Hepatocyte (in vitro differentiated cells): ENCODE data around the gene PLA2G5. TPM values are rescaled to one million over a fixed set of nuclear protein-coding genes. Genes with fewer than 3 reads are reported as not detected.
A peak's percentile ranks its signal among the peaks of the same experiment; 100 is the strongest.

Experiments used
- DNase-seq: peaks from one replicate; pipeline ENCODE4 v3.0.0-alpha.2; 2016; ENCODE audit warnings: low spot score
- H2AFZ ChIP-seq: fragments of 200-600 bp; sonication (generic); 2 replicates; pipeline ENCODE4 v1.6.0; 2016; ENCODE audit warnings: antibody characterized with exemption, mild to moderate bottlenecking
- H3K27ac ChIP-seq: fragments of 200-600 bp; sonication (generic); 2 replicates; pipeline ENCODE4 v1.5.1; 2016; ENCODE audit warnings: mild to moderate bottlenecking
- H3K27me3 ChIP-seq: fragments of 200-600 bp; sonication (generic); 2 replicates; pipeline ENCODE4 v1.6.1; 2016
- H3K36me3 ChIP-seq: fragments of 200-600 bp; sonication (generic); replicated peaks from 2 replicates; pipeline ENCODE4 v1.5.1; 2016; ENCODE audit warnings: low read depth; ENCODE audit not compliant: insufficient read depth
- H3K4me1 ChIP-seq: fragments of 200-600 bp; sonication (generic); 2 replicates; pipeline ENCODE4 v1.5.1; 2016; ENCODE audit warnings: mild to moderate bottlenecking, moderate library complexity; ENCODE audit not compliant: insufficient read depth
- H3K4me2 ChIP-seq: fragments of 200-600 bp; sonication (generic); 2 replicates; pipeline ENCODE4 v1.6.0; 2016
- H3K4me3 ChIP-seq: fragments of 200-600 bp; sonication (generic); 2 replicates; pipeline ENCODE4 v1.5.1; 2016; ENCODE audit warnings: mild to moderate bottlenecking
- H3K79me2 ChIP-seq: fragments of 200-600 bp; sonication (generic); 2 replicates; pipeline ENCODE4 v1.6.0; 2017; ENCODE audit warnings: mild to moderate bottlenecking
- H3K9me2 ChIP-seq: fragments of 200-600 bp; sonication (generic); replicated peaks from 2 replicates; pipeline ENCODE4 v1.6.0; 2017; ENCODE audit warnings: mild to moderate bottlenecking; ENCODE audit not compliant: insufficient read depth
- H3K9me3 ChIP-seq: fragments of 200-600 bp; sonication (generic); 2 replicates; pipeline ENCODE4 v1.5.1; 2016; ENCODE audit warnings: low read depth, mild to moderate bottlenecking
- H4K20me1 ChIP-seq: fragments of 200-600 bp; sonication (generic); 2 replicates; pipeline ENCODE4 v1.6.0; 2016; ENCODE audit warnings: mild to moderate bottlenecking; ENCODE audit not compliant: insufficient read depth, poor library complexity, severe bottlenecking
- EZH2 ChIP-seq: fragments of 200-600 bp; sonication (generic); IDR thresholded peaks from 2 replicates; pipeline ENCODE4 v1.6.1; 2016; ENCODE audit warnings: antibody characterized with exemption, mild to moderate bottlenecking, borderline replicate concordance
- EZH2phosphoT487 ChIP-seq: fragments of 200-600 bp; sonication (generic); IDR thresholded peaks from one replicate; pipeline ENCODE4 v1.6.1; 2018; ENCODE audit warnings: antibody characterized with exemption, mild to moderate bottlenecking, low read depth, moderate library complexity; ENCODE audit not compliant: unreplicated experiment, severe bottlenecking
- WGBS: methylation state at CpG from one replicate; pipeline ENCODE4 v1.1.6; 2016; ENCODE audit warnings: low lambda C conversion rate; ENCODE audit errors: missing lambda C conversion rate; 5-methylcytosine and 5-hydroxymethylcytosine counted together
- polyA plus RNA-seq: library from polyadenylated mRNA; unstranded; fragments of >200 nt; fragmentation: Nextera tagmentation; extraction: Ambion mirVana; gene quantifications from 2 replicates; pipeline ENCODE4 v1.2.1, GENCODE V29; 2016
- total RNA-seq: library from RNA; depleted of rRNA; stranded (reverse); fragments of >200 nt; gene quantifications from 2 replicates; pipeline ENCODE4 v1.2.3, GENCODE V29; 2014
- TF ChIP-seq, protein P1 (sequence below): fragments of 200-600 bp; sonication (generic); IDR thresholded peaks from 2 replicates; pipeline ENCODE4 v1.5.1; 2016; ENCODE audit warnings: antibody characterized with exemption, mild to moderate bottlenecking; ENCODE audit not compliant: poor library complexity

PLA2G5 gene, protein sequence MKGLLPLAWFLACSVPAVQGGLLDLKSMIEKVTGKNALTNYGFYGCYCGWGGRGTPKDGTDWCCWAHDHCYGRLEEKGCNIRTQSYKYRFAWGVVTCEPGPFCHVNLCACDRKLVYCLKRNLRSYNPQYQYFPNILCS
- total RNA-seq, result 10.5 and 24.9 TPM in 2 replicates
- 29.4 and 40.7 TPM in 2 replicates for polyA plus RNA-seq

DNA sequence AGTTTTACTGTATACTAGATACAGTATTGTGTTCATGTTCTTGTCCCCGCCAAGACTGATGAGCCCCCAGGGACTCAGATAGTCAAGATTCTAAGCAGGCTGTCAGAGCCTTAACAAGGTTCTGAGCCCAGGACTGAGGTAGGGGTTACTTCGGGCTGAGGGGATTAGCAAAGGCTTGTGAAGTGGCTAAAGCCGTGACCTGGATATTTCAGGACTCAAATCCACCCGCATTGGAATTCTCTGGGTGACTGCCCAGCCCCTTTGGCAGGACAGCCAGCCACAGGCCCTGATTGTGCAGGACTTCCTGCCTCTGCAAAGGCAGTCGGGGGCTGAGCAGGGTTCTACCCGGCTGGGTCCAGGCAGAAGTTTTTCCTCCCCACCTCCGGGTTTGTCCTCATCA, at the start of gene PLA2G5:
TSS of gene PLA2G5 (plus strand) at position 321 of the 400 bp plus-strand sequence. CDS start 14,637 bp downstream, outside the sequence.
- no peak within 1 kb of the TSS for H3K4me2 ChIP-seq

DNA sequence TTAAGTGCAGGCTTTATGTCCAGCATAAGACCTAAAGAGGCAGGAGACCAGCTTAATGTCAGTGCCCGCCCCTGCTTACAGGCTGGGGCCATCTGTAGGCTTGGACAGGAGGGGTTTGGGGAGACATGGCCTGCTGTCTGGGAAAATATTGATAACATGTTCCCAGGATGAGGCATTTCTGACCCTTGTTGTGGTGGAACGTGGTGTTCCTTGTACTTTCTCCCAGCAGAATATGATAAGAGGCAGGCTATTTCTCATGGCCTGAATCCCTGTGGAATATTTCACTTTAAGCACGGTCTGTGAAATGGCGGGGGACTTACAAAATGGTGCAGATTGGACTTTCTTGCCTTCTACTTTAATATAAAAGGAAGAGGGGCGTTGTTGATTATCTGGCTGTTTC, 41.9 kb upstream of the PLA2G5 start:
- Histone ChIP-seq H2AFZ (no peak overlapping the region), H4K20me1 (no peaks in the 10 kb centered on the region), H3K4me2 (peak overlapping the region; percentile 58), H3K79me2 (peaks cover 5% of the 10 kb centered on the region), H3K9me3 (no peaks in the 10 kb centered on the region), H3K9me2 (no peaks in the 10 kb centered on the region), H3K4me3 (no peak overlapping the region), H3K27me3 (no peaks in the 10 kb centered on the region), H3K4me1 (no peaks in the 10 kb centered on the region), H3K27ac (peak overlapping the region; percentile 86), H3K36me3 (no peaks in the 10 kb centered on the region)
- TF ChIP-seq EZH2, result no peak
- TF ChIP-seq EZH2phosphoT487, result no peak
- TF ChIP-seq, protein P1, sequence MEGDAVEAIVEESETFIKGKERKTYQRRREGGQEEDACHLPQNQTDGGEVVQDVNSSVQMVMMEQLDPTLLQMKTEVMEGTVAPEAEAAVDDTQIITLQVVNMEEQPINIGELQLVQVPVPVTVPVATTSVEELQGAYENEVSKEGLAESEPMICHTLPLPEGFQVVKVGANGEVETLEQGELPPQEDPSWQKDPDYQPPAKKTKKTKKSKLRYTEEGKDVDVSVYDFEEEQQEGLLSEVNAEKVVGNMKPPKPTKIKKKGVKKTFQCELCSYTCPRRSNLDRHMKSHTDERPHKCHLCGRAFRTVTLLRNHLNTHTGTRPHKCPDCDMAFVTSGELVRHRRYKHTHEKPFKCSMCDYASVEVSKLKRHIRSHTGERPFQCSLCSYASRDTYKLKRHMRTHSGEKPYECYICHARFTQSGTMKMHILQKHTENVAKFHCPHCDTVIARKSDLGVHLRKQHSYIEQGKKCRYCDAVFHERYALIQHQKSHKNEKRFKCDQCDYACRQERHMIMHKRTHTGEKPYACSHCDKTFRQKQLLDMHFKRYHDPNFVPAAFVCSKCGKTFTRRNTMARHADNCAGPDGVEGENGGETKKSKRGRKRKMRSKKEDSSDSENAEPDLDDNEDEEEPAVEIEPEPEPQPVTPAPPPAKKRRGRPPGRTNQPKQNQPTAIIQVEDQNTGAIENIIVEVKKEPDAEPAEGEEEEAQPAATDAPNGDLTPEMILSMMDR, result no peak
- no peak for DNase-seq
- 72% methylated on average over 5 of the region's 5 CpGs for WGBS

More for the DNA sequence above, at the start of gene PLA2G5:
- H3K36me3 ChIP-seq, result no peaks in the 10 kb centered on the region
- no peak for DNase-seq
- H3K27me3 ChIP-seq, result no peaks in the 10 kb centered on the region
- no peaks in the 10 kb centered on the region for H3K4me1 ChIP-seq
- no peak within 1 kb of the TSS for H2AFZ ChIP-seq
- TF ChIP-seq, protein P1, result no peak
- no peak for TF ChIP-seq EZH2phosphoT487
- TF ChIP-seq EZH2, result no peak
- no peak within 1 kb of the TSS for H3K27ac ChIP-seq
- H3K9me3 ChIP-seq, result no peaks in the 10 kb centered on the region
- no peak within 1 kb of the TSS for H3K4me3 ChIP-seq
- WGBS, result 60% methylated on average over 7 of the region's 7 CpGs
- no peaks in the 10 kb centered on the region for H4K20me1 ChIP-seq
- no peaks in the 10 kb centered on the region for H3K9me2 ChIP-seq
- no peaks in the 10 kb centered on the region for H3K79me2 ChIP-seq

DNA sequence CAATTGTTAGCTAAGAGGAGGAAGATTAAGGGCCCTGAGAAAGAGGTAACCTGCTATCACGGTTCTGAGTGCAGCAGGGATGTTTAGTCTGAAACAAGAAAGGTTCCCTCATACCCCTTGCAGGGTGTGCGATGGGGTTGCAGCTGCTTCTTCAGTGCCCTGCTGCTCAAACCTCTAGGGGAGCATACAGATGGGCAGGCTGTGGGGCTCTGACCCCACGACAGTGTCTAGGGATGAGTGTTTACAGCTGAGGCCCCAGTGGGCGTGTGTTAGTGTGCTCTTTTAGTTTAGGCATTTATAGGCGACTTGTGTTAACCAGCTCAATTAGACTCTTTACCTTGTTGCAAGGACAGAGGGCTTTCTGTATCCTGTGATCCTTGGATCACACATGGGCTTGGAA, 41.3 kb upstream of the PLA2G5 start:
- Histone ChIP-seq H3K4me1 (no peaks in the 10 kb centered on the region), H3K79me2 (peaks cover 10% of the 10 kb centered on the region), H2AFZ (no peak overlapping the region), H3K27me3 (no peaks in the 10 kb centered on the region), H3K4me3 (no peak overlapping the region), H3K27ac (peak overlapping the region; percentile 86), H3K9me2 (no peaks in the 10 kb centered on the region), H3K9me3 (no peaks in the 10 kb centered on the region), H4K20me1 (no peaks in the 10 kb centered on the region), H3K4me2 (peak overlapping the region; percentile 58), H3K36me3 (no peaks in the 10 kb centered on the region)
- 77% methylated on average over 5 of the region's 5 CpGs for WGBS
- TF ChIP-seq EZH2phosphoT487, result no peak
- TF ChIP-seq, protein P1, result no peak
- TF ChIP-seq EZH2, result no peak
- no peak for DNase-seq
